Measurements from ENCODE around the gene XPO4.

XPO4 gene

DNA sequence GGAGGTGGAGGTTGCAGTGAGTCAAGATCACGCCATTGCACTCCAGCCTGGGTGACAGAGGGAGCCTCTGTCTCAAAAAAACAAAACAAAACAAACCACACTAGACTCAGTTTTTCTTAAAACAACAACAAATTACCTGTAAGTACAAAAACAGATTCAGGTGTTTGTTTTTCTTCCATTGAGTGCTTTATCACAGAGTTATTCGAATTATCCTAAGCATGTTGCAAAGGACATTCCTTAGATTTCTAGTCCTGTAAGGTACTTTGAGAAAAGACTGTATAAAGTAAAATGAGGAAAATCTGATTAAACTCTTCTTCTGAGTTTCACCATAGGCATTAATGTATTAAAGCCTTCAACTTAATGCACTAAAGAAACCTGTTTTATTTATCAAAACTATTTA is 126.6 kb downstream of the XPO4 start:
- no peak overlapping the region for H3K4me3 ChIP-seq (replicated peaks; ENCODE audit: low read depth, low read length)
- TF ChIP-seq, protein P1, sequence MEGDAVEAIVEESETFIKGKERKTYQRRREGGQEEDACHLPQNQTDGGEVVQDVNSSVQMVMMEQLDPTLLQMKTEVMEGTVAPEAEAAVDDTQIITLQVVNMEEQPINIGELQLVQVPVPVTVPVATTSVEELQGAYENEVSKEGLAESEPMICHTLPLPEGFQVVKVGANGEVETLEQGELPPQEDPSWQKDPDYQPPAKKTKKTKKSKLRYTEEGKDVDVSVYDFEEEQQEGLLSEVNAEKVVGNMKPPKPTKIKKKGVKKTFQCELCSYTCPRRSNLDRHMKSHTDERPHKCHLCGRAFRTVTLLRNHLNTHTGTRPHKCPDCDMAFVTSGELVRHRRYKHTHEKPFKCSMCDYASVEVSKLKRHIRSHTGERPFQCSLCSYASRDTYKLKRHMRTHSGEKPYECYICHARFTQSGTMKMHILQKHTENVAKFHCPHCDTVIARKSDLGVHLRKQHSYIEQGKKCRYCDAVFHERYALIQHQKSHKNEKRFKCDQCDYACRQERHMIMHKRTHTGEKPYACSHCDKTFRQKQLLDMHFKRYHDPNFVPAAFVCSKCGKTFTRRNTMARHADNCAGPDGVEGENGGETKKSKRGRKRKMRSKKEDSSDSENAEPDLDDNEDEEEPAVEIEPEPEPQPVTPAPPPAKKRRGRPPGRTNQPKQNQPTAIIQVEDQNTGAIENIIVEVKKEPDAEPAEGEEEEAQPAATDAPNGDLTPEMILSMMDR (IDR thresholded peaks at IDR 0.05; ENCODE audit: low read length, missing control alignments), result no peak
- DNase-seq (ENCODE audit: low read depth), result no peak

- TF ChIP-seq, protein P1 (IDR thresholded peaks at IDR 0.05; ENCODE audit: low read length, missing control alignments), result no peak
- no peak overlapping the region for H3K4me3 ChIP-seq (replicated peaks; ENCODE audit: low read depth, low read length)
- no peak for DNase-seq (ENCODE audit: low read depth)
Observed at GRCh38 chr13:20774746-20775145, 127.8 kb downstream of the XPO4 start.

- peak within 1 kb of the TSS; percentile 74 for H3K4me3 ChIP-seq (replicated peaks; ENCODE audit: low read depth, low read length)
- DNase-seq (ENCODE audit: low read depth), result peak; percentile 96
- TF ChIP-seq, protein P1 (IDR thresholded peaks at IDR 0.05; ENCODE audit: low read length, missing control alignments), result no peak
Observed at GRCh38 chr13:20773194-20774080, 129.1 kb downstream of the XPO4 start, which contains the start of gene EEF1AKMT1. EEF1AKMT1 (minus strand) TSS chr13:20773961; CDS start chr13:20757598, 16,363 bp downstream.

GRCh38 chr13:20772401-20773131 is 130.0 kb downstream of the XPO4 start:
- peak overlapping the region; percentile 74 for H3K4me3 ChIP-seq (replicated peaks; ENCODE audit: low read depth, low read length)
- peak; percentile 13 for DNase-seq (ENCODE audit: low read depth)
- TF ChIP-seq, protein P1 (IDR thresholded peaks at IDR 0.05; ENCODE audit: low read length, missing control alignments), result no peak

DNA sequence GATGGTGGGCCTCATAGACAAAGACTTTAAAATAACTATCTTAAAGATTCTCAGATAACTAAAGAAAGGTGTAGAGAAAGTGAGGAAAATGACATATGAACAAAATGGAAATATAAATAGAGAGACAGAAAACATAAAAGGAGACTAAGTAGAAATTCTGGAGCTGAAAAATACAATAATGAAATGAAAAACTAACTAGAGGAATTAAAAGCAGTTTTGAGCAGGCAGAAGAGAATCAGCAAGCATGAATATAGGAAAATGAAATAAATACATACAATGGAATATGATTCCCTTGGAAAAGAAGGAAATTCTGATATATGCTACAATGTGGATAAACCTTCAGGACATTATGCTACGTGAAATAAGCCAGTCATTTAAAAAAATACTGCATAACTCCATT is 132.7 kb downstream of the XPO4 start:
- no peak for DNase-seq (ENCODE audit: low read depth)
- TF ChIP-seq, protein P1 (IDR thresholded peaks at IDR 0.05; ENCODE audit: low read length, missing control alignments), result no peak
- H3K4me3 ChIP-seq (replicated peaks; ENCODE audit: low read depth, low read length), result no peak overlapping the region

GRCh38 chr13:20769091-20769490 is 133.5 kb downstream of the XPO4 start:
- DNase-seq (ENCODE audit: low read depth), result no peak
- no peak overlapping the region for H3K4me3 ChIP-seq (replicated peaks; ENCODE audit: low read depth, low read length)
- TF ChIP-seq, protein P1 (IDR thresholded peaks at IDR 0.05; ENCODE audit: low read length, missing control alignments), result no peak
